NB4 (cell line): Measurements from ENCODE around the gene RCE1.

Experiments
- CTCF ChIP-seq: IDR thresholded peaks from one replicate; pipeline ENCODE4 v1.5.1; 2012; ENCODE audit warnings: low read depth, low read length
- MAX ChIP-seq: IDR thresholded peaks from 2 replicates; pipeline ENCODE4 v1.6.1; 2011; ENCODE audit warnings: low read depth, low read length
- MYC ChIP-seq: IDR thresholded peaks from 2 replicates; pipeline ENCODE4 v1.6.1; 2011; ENCODE audit warnings: low read depth, low read length
- POLR2A ChIP-seq: IDR thresholded peaks from 2 replicates; pipeline ENCODE4 v1.6.1; 2011; ENCODE audit warnings: mild to moderate bottlenecking; ENCODE audit not compliant: insufficient read length; ENCODE audit errors: extremely low read depth

- TF ChIP-seq POLR2A: no peak
- no peak for TF ChIP-seq CTCF
- TF ChIP-seq MAX: no peak
- TF ChIP-seq MYC: no peak
Observed at GRCh38 chr11:66888282-66888681, 45.0 kb downstream of the RCE1 start.
